K562 (cell line): ENCODE measurements around the gene RNF113A. TPM values are rescaled to one million over a fixed set of nuclear protein-coding genes. Genes with fewer than 3 reads are reported as not detected.

Experiments used
- ADNP ChIP-seq: fragments of 200-800 bp; sonication (Bioruptor generic); IDR thresholded peaks from 2 replicates; pipeline ENCODE4 v1.6.1; 2016; ENCODE audit warnings: missing genetic modification characterization, missing compliant biosample characterization
- ASH1L ChIP-seq: fragments of 450-650 bp; IDR thresholded peaks from 2 replicates; pipeline ENCODE4 v1.6.1; 2018; ENCODE audit warnings: borderline replicate concordance, mild to moderate bottlenecking, low read depth; ENCODE audit not compliant: partially characterized antibody
- CBFB ChIP-seq: sonication (generic); formaldehyde crosslinking; IDR thresholded peaks from 2 replicates; pipeline ENCODE4 v1.4.0; 2020; ENCODE audit warnings: mild to moderate bottlenecking, missing genetic modification reagents
- DACH1 ChIP-seq: fragments of 450-650 bp; IDR thresholded peaks from 2 replicates; pipeline ENCODE4 v1.6.1; 2018; ENCODE audit not compliant: partially characterized antibody
- FOXO4 ChIP-seq: fragments of 450-650 bp; formaldehyde crosslinking; IDR thresholded peaks from 2 replicates; pipeline ENCODE4 v1.4.0; 2020; ENCODE audit warnings: mild to moderate bottlenecking, moderate library complexity
- GTF2E2 ChIP-seq: fragments of 200-800 bp; sonication (Bioruptor generic); IDR thresholded peaks from 2 replicates; pipeline ENCODE4 v1.6.1; 2016; ENCODE audit warnings: missing genetic modification characterization, missing compliant biosample characterization
- HNRNPH1 ChIP-seq: fragments of 200-400 bp; formaldehyde crosslinking; optimal IDR thresholded peaks from 2 replicates; pipeline ENCODE3; 2017; ENCODE audit warnings: low read depth, mild to moderate bottlenecking, low read length, moderate library complexity
- HNRNPLL ChIP-seq: fragments of 200-400 bp; formaldehyde crosslinking; IDR thresholded peaks from 2 replicates; pipeline ENCODE4 v1.6.1; 2017; ENCODE audit warnings: low read length, low read depth, mild to moderate bottlenecking; ENCODE audit not compliant: poor library complexity, severe bottlenecking
- MCM7 ChIP-seq, 2 experiments: fragments of 450-650 bp; IDR thresholded peaks; 2 replicates each; pipeline ENCODE4 v1.6.1; 2016 to 2018
- NCOA6 ChIP-seq: fragments of 450-650 bp; IDR thresholded peaks from 2 replicates; pipeline ENCODE4 v1.6.1; 2017; ENCODE audit warnings: mild to moderate bottlenecking
- PKNOX1 ChIP-seq: fragments of 450-650 bp; IDR thresholded peaks from 2 replicates; pipeline ENCODE4 v1.6.1; 2016
- PML ChIP-seq: IDR thresholded peaks from 2 replicates; pipeline ENCODE4 v1.6.1; 2012; ENCODE audit warnings: low read length, inconsistent platforms
- RBFOX2 ChIP-seq: fragments of 200-400 bp; formaldehyde crosslinking; IDR thresholded peaks from 2 replicates; pipeline ENCODE4 v1.6.1; 2017; ENCODE audit warnings: low read depth, mild to moderate bottlenecking, low read length, moderate library complexity
- RFX7 ChIP-seq: fragments of 250-450 bp; sonication (Bioruptor Pico); IDR thresholded peaks from 2 replicates; pipeline ENCODE4 v1.5.1; 2021; ENCODE audit warnings: mild to moderate bottlenecking
- SMAD4 ChIP-seq: fragments of 250-450 bp; sonication (Bioruptor Pico); conservative IDR thresholded peaks from 2 replicates; pipeline ENCODE4 v1.8.0; 2021; ENCODE audit warnings: inconsistent platforms, mild to moderate bottlenecking, moderate library complexity
- SNRNP70 ChIP-seq: fragments of 200-400 bp; formaldehyde crosslinking; optimal IDR thresholded peaks from 2 replicates; pipeline ENCODE3; 2017; ENCODE audit warnings: low read depth, low read length
- ZBTB8A ChIP-seq: fragments of 450-650 bp; IDR thresholded peaks from 2 replicates; pipeline ENCODE4 v1.6.1; 2018; ENCODE audit warnings: mild to moderate bottlenecking, moderate library complexity; ENCODE audit not compliant: partially characterized antibody
- ZNF121 ChIP-seq: sonication (generic); formaldehyde crosslinking; conservative IDR thresholded peaks from 2 replicates; pipeline ENCODE4 v1.8.0; 2022; ENCODE audit warnings: missing genetic modification reagents
- ZNF311 ChIP-seq: fragments of 250-450 bp; sonication (Bioruptor Pico); IDR thresholded peaks from 2 replicates; pipeline ENCODE4 v1.4.0; 2020; ENCODE audit warnings: mild to moderate bottlenecking, moderate library complexity
- ZNF41 ChIP-seq: fragments of 250-450 bp; sonication (Bioruptor Pico); conservative IDR thresholded peaks from 2 replicates; pipeline ENCODE4 v1.4.0; 2020; ENCODE audit warnings: mild to moderate bottlenecking
- ZNF766 ChIP-seq: fragments of 200-800 bp; sonication (Bioruptor generic); conservative IDR thresholded peaks from 2 replicates; pipeline ENCODE4 v1.6.1; 2016; ENCODE audit warnings: missing genetic modification characterization, missing compliant biosample characterization
- polyA plus RNA-seq, 8 experiments: library from polyadenylated mRNA; depleted of rRNA in 4 of 8; stranded (reverse) in 5 of 8; unstranded in 3 of 8; fragments of >200 nt; fragmentation: Nextera tagmentation in 2 of 8; fragmentation: Illumina TruSeq in 1 of 8; extraction: Ambion mirVana in 2 of 8; extraction: Trizol in 1 of 8; gene quantifications; 2 replicates each; pipeline versions ENCODE4 v1.2.1 to v1.2.3, GENCODE V29; 2011 to 2014; ENCODE audit warnings: inconsistent platforms in 1 of 8, missing spikeins in 1 of 8
- total RNA-seq, 7 experiments: library from RNA; depleted of rRNA in 6 of 7; stranded (reverse); fragments of >200 nt in 6 of 7; fragmentation: Illumina TruSeq in 2 of 7; extraction: Trizol in 2 of 7; gene quantifications; 2 replicates each; pipeline versions ENCODE4 v1.2.1 to v1.2.3, GENCODE V29; 2011 to 2021; ENCODE audit warnings: low replicate concordance in 1 of 7
- TF ChIP-seq, protein P1 (sequence below): fragments of 250-450 bp; sonication (Bioruptor Pico); IDR thresholded peaks from 2 replicates; pipeline ENCODE4 v1.4.0; 2020; ENCODE audit warnings: mild to moderate bottlenecking, moderate library complexity, borderline replicate concordance
- TF ChIP-seq, protein P2 (sequence below): sonication (generic); formaldehyde crosslinking; IDR thresholded peaks from 2 replicates; pipeline ENCODE4 v1.9.0; 2022; ENCODE audit warnings: mild to moderate bottlenecking, missing genetic modification reagents

RNF113A gene
- total and polyA plus RNA-seq, 9 of the 15 experiments (the other 6 are each of a cell fraction or from before 2014, with no cell fraction given): 21.2 to 38.4 (median 28.1) TPM

DNA sequence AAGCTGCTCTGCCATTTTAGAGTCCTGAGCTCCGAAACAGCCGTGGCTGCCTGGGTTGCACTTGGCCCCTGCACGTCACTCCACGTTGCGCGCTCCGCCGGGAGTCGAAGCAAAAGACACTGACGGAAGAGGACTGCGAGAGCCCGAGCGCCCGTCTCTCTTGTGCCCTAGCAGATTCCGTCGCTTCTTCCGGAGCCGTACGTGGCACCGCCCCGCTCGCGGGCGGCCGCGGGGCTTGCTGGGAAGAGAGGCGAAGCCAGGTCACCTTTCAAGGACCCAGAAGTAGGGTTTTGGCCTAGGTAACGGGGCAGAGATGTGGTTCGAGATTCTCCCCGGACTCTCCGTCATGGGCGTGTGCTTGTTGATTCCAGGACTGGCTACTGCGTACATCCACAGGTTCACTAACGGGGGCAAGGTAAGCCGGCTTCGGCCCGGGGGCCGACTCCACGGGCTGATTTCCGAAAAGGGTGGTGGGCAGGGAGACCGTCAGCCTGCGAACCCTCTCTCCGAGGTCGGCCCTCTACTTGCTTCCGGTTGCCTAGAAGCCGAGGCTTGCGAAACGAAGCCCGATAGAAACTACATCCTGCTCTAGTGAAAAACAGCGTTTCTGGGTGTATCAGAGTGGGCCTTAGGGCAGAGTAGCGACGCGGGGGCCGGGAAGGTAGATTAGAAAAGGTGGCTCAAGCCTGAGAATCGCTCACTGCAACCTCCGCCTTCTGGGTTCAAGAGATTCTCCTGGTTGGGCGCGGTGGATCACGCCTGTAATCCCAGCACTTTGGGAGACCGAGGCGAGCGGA, at the start of gene RNF113A, which contains the start of gene NDUFA1 (continued):
- TF ChIP-seq FOXO4: no peak
- peak; percentile 92 for TF ChIP-seq HNRNPLL
- no peak for TF ChIP-seq ADNP (tag)
- peak; percentile 99 for TF ChIP-seq RBFOX2
- TF ChIP-seq ZNF311 (CRISPR knock-in tag): no peak
- no peak for TF ChIP-seq SNRNP70
- TF ChIP-seq ZNF121 (CRISPR knock-in tag): no peak
- no peak for TF ChIP-seq CBFB (CRISPR knock-in tag)
- TF ChIP-seq, protein P1, sequence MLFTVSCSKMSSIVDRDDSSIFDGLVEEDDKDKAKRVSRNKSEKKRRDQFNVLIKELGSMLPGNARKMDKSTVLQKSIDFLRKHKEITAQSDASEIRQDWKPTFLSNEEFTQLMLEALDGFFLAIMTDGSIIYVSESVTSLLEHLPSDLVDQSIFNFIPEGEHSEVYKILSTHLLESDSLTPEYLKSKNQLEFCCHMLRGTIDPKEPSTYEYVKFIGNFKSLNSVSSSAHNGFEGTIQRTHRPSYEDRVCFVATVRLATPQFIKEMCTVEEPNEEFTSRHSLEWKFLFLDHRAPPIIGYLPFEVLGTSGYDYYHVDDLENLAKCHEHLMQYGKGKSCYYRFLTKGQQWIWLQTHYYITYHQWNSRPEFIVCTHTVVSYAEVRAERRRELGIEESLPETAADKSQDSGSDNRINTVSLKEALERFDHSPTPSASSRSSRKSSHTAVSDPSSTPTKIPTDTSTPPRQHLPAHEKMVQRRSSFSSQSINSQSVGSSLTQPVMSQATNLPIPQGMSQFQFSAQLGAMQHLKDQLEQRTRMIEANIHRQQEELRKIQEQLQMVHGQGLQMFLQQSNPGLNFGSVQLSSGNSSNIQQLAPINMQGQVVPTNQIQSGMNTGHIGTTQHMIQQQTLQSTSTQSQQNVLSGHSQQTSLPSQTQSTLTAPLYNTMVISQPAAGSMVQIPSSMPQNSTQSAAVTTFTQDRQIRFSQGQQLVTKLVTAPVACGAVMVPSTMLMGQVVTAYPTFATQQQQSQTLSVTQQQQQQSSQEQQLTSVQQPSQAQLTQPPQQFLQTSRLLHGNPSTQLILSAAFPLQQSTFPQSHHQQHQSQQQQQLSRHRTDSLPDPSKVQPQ (CRISPR knock-in tag): no peak
- TF ChIP-seq, protein P2, sequence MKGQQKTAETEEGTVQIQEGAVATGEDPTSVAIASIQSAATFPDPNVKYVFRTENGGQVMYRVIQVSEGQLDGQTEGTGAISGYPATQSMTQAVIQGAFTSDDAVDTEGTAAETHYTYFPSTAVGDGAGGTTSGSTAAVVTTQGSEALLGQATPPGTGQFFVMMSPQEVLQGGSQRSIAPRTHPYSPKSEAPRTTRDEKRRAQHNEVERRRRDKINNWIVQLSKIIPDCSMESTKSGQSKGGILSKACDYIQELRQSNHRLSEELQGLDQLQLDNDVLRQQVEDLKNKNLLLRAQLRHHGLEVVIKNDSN: no peak
- no peak for TF ChIP-seq HNRNPH1
- peak; percentile 62; the same call in 1 of the 2 replicates for TF ChIP-seq PKNOX1
- 0 out of 2 replicates have a peak, but pooled peaks have one; percentile 64 for TF ChIP-seq PML
- TF ChIP-seq DACH1: no peak
- no peak for TF ChIP-seq ASH1L
- TF ChIP-seq NCOA6: no peak
- no peak for TF ChIP-seq ZBTB8A
- no peak for TF ChIP-seq GTF2E2 (tag)
- TF ChIP-seq MCM7 (IDR thresholded peaks at IDR 0.05): no peak
- no peak for TF ChIP-seq SMAD4
- no peak for TF ChIP-seq ZNF41
- TF ChIP-seq ZNF766 (CRISPR knock-in tag): peak; percentile 72; the same call in 1 of the 2 replicates
- no peak for TF ChIP-seq RFX7 (CRISPR knock-in tag)
